Right lobe of liver (tissue), 6 donors: ENCODE data around the gene TMEM232. TPM values are rescaled to one million over a fixed set of nuclear protein-coding genes. Genes with fewer than 3 reads are reported as not detected.

Source experiments
- ATAC-seq, 4 donors: fragments of 200-7000 bp; cut with Tn5 transposase; one replicate each; pipeline ENCODE4 v1.9.1; 2020; ENCODE audit warnings: mild to moderate bottlenecking in 4 of 4, moderate library complexity in 4 of 4
- DNase-seq, 3 donors: peaks; one replicate each; pipeline ENCODE4 v3.0.0-alpha.2; 2020
- H3K27ac ChIP-seq, 3 donors: fragments of 200-600 bp; one replicate each; pipeline ENCODE4 v1.8.0; 2022
- H3K27me3 ChIP-seq, 2 donors: fragments of 200-600 bp; one replicate each; pipeline ENCODE4 v1.8.0; 2022
- H3K36me3 ChIP-seq, 4 donors: fragments of 200-600 bp; sonication (generic) in 1 of 4; one replicate each; pipeline versions ENCODE4 v1.5.1 to v1.8.0; 2017 to 2022; ENCODE audit warnings: control low read depth in 1 of 4
- H3K4me1 ChIP-seq, 4 donors: fragments of 200-600 bp; sonication (generic) in 1 of 4; one replicate each; pipeline versions ENCODE4 v1.5.1 to v1.8.0; 2017 to 2022; ENCODE audit warnings: control low read depth in 1 of 4
- H3K4me3 ChIP-seq, 3 donors: fragments of 200-600 bp; one replicate each; pipeline ENCODE4 v1.8.0; 2022
- H3K9me3 ChIP-seq, 4 donors: fragments of 200-600 bp; sonication (generic) in 1 of 4; one replicate each; pipeline versions ENCODE4 v1.5.1 to v1.8.0; 2017 to 2022; ENCODE audit warnings: control low read depth in 1 of 4
- CTCF ChIP-seq, 4 donors: fragments of 200-600 bp in 3 of 4; fragments of 450-650 bp in 1 of 4; IDR thresholded peaks; one replicate each; pipeline versions ENCODE4 v1.5.1 to v1.8.0; 2016 to 2022; ENCODE audit warnings: antibody characterized with exemption in 4 of 4, mild to moderate bottlenecking in 2 of 4
- POLR2A ChIP-seq: fragments of 450-650 bp; IDR thresholded peaks from one replicate; pipeline ENCODE4 v1.6.1; 2017; ENCODE audit warnings: antibody characterized with exemption, mild to moderate bottlenecking
- WGBS: methylation state at CpG from one replicate; pipeline ENCODE4 v1.1.6; 2018; ENCODE audit warnings: low coverage, low lambda C conversion rate; ENCODE audit not compliant: insufficient coverage; ENCODE audit errors: missing lambda C conversion rate; 5-methylcytosine and 5-hydroxymethylcytosine counted together
- intact Hi-C, 2 donors: fragments of 100-400 bp; cut with DNase I; formaldehyde crosslinking; loops; one replicate each; pipeline versions ENCODE4 v1.11.2 to v1.14.1; 2022
- total RNA-seq, 6 experiments: library from RNA; depleted of rRNA in 2 of 6; stranded (reverse); fragments of >200 nt in 2 of 6; fragmentation: NEBNext Ultra II Directional in 3 of 6; extraction: Animal tissue kit (Norgen Biotek cat#: 25700) in 3 of 6; gene quantifications; one replicate each; pipeline versions ENCODE4 v1.1.0 to v1.2.4, GENCODE V29; 2016 to 2023
- donor health status: DM: no; HTN: yes; CAD: no.
- donor health status: DM: no; HTN: no; CAD: no.
- donor health status: DM: no; HTN: no; CAD: no.
- donor health status: DM: no; HTN: yes; CAD: no.
- donor health status: DM: no; HTN: yes; CAD: no.

The TMEM232 gene
- total RNA-seq, 6 experiments from 2014 or later, result 0.31 to 1.3 (median 0.68) TPM

GRCh38 chr5:110549301-110549700 lies 177.2 kb downstream of the TMEM232 start:
- no peak for TF ChIP-seq POLR2A
- TF ChIP-seq CTCF (IDR thresholded peaks at IDR 0.05), result no peak
- WGBS, result 89% methylated on average over 3 of the region's 3 CpGs
- intact Hi-C loops, result no loop called here
- no peaks in the 10 kb centered on the region for H3K36me3 ChIP-seq
- ATAC-seq, result no peak
- no peaks in the 10 kb centered on the region for H3K27me3 ChIP-seq
- H3K4me3 ChIP-seq, result no peak overlapping the region
- no peak overlapping the region for H3K27ac ChIP-seq
- H3K4me1 ChIP-seq, result no peaks in the 10 kb centered on the region
- no peak for DNase-seq
- H3K9me3 ChIP-seq, result peaks cover 0 to 7% (median 0%) of the 10 kb centered on the region in 4 donors

- peaks cover 0 to 7% (median 0%) of the 10 kb centered on the region in 4 donors for H3K9me3 ChIP-seq
- H3K27me3 ChIP-seq, result no peaks in the 10 kb centered on the region
- no peak overlapping the region for H3K27ac ChIP-seq
- no peak overlapping the region for H3K4me3 ChIP-seq
- intact Hi-C loops, result no loop called here
- no peak for TF ChIP-seq CTCF (IDR thresholded peaks at IDR 0.05)
- DNase-seq (no peak), ATAC-seq (no peak)
- H3K36me3 ChIP-seq, result no peaks in the 10 kb centered on the region
- no peaks in the 10 kb centered on the region for H3K4me1 ChIP-seq
- 73% methylated on average over 3 of the region's 3 CpGs for WGBS
Measured at GRCh38 chr5:110548171-110548570, 178.3 kb downstream of the TMEM232 start.

GRCh38 chr5:110547495-110547894 lies 179.0 kb downstream of the TMEM232 start:
- no peak for DNase-seq
- no peak for TF ChIP-seq POLR2A
- no peak for TF ChIP-seq CTCF (IDR thresholded peaks at IDR 0.05)
- no peak overlapping the region for H3K27ac ChIP-seq
- H3K27me3 ChIP-seq, result no peaks in the 10 kb centered on the region
- H3K4me1 ChIP-seq, result no peaks in the 10 kb centered on the region
- WGBS, result 88% methylated on average over 4 of the region's 4 CpGs
- intact Hi-C loops, result no loop called here
- no peak overlapping the region for H3K4me3 ChIP-seq
- H3K9me3 ChIP-seq, result peaks cover 0 to 7% (median 0%) of the 10 kb centered on the region in 4 donors
- no peaks in the 10 kb centered on the region for H3K36me3 ChIP-seq
- no peak for ATAC-seq

GRCh38 chr5:110545716-110546115 lies 180.8 kb downstream of the TMEM232 start:
- H3K9me3 ChIP-seq, result no peaks in the 10 kb centered on the region
- no peaks in the 10 kb centered on the region for H3K4me1 ChIP-seq
- WGBS, result 87% methylated on average over 1 of the region's 1 CpG
- TF ChIP-seq CTCF (IDR thresholded peaks at IDR 0.05) (no peak), POLR2A (no peak)
- H3K4me3 ChIP-seq, result no peak overlapping the region
- no peaks in the 10 kb centered on the region for H3K27me3 ChIP-seq
- intact Hi-C loops, result no loop called here
- no peak for DNase-seq
- no peak overlapping the region for H3K27ac ChIP-seq
- no peak for ATAC-seq
- no peaks in the 10 kb centered on the region for H3K36me3 ChIP-seq

- Histone ChIP-seq H3K27ac (no peak overlapping the region), H3K36me3 (no peaks in the 10 kb centered on the region), H3K4me3 (no peak overlapping the region), H3K4me1 (no peaks in the 10 kb centered on the region), H3K9me3 (no peaks in the 10 kb centered on the region), H3K27me3 (no peaks in the 10 kb centered on the region)
- intact Hi-C loops, result no loop called here
- no peak for ATAC-seq
- no peak for TF ChIP-seq CTCF (IDR thresholded peaks at IDR 0.05)
- no peak for TF ChIP-seq POLR2A
- DNase-seq, result no peak
- WGBS, result 71% methylated on average over 1 of the region's 1 CpG
Measured at GRCh38 chr5:110544603-110545002, 181.9 kb downstream of the TMEM232 start.
